LNCAP (cell line): ENCODE data around the gene AP2B1.

Source experiments
- TF ChIP-seq, protein P1 (sequence below): fragments of 450-650 bp; IDR thresholded peaks from 2 replicates; pipeline ENCODE4 v1.5.1; 2017; ENCODE audit warnings: mild to moderate bottlenecking

AP2B1 gene

DNA sequence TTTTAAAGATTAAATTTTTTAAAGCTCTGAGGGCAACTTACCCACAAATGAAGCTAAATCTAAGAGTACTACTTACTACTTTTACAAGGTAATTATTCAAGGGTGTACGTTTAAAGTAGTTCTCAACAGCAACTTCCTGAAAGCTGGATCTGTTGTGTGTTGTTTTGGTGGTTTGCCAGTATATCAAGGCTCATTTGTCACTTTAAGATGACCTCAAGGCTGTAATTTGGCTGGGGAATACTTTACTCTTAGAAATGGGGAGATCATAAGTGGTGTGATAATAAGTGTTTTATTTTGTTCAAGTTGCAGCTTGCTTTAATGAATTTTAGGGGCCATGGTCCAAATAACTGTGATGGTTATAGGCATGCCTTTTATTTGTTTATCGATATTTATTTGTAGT lies 30.4 kb downstream of the AP2B1 start:
- TF ChIP-seq, protein P1, sequence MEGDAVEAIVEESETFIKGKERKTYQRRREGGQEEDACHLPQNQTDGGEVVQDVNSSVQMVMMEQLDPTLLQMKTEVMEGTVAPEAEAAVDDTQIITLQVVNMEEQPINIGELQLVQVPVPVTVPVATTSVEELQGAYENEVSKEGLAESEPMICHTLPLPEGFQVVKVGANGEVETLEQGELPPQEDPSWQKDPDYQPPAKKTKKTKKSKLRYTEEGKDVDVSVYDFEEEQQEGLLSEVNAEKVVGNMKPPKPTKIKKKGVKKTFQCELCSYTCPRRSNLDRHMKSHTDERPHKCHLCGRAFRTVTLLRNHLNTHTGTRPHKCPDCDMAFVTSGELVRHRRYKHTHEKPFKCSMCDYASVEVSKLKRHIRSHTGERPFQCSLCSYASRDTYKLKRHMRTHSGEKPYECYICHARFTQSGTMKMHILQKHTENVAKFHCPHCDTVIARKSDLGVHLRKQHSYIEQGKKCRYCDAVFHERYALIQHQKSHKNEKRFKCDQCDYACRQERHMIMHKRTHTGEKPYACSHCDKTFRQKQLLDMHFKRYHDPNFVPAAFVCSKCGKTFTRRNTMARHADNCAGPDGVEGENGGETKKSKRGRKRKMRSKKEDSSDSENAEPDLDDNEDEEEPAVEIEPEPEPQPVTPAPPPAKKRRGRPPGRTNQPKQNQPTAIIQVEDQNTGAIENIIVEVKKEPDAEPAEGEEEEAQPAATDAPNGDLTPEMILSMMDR: no peak

DNA sequence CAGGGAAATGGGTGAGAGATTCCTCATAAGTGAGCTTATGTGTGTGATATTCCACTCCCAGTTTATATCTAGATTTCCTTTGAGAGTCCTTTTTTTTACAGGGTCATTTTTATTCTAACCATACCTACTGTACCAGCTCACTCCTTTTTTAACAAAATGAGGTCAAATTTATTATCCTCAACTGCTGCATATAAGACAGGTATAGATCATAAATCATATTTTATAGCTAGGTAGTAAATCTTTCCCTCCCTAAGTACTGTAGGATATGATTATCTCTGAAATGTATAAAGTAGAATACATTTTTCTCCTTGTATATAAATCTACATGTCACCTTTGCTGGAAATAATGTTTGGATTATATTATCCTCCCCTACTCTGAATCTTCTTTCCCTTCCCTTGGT lies 31.5 kb downstream of the AP2B1 start:
- TF ChIP-seq, protein P1: no peak

DNA sequence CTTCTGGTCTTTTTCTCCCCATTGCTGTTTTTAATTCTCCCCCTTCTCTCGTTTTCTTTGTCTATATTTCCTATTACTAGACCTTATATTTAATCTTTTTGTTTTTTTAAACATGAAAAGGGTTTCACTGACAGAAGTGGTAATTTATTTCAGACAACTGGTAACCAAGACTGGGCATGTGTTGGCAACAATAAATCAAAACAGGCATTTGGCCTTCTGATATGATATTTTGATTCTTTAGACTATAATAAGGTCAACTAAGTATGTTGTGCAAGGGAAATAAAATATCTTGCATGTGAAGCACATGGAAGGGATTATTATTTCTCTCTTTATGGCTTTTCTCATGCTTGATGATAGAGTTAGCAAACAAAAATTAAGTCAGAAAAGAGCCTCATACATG lies 34.6 kb downstream of the AP2B1 start:
- TF ChIP-seq, protein P1: no peak

DNA sequence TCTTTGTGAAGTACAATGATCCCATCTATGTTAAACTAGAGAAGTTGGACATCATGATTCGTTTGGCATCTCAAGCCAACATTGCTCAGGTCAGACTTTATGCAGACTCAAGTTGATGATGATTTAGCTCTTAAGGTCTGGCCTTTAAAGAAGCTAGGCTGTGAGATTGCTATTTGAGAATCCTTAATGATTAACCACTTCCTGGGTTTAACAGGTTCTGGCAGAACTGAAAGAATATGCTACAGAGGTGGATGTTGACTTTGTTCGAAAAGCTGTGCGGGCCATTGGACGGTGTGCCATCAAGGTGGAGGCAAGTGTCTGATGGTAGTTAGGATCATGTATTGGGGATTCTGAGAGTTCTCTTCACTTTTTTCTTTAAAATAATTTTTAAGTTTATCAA lies 40.3 kb downstream of the AP2B1 start:
- TF ChIP-seq, protein P1: no peak

DNA sequence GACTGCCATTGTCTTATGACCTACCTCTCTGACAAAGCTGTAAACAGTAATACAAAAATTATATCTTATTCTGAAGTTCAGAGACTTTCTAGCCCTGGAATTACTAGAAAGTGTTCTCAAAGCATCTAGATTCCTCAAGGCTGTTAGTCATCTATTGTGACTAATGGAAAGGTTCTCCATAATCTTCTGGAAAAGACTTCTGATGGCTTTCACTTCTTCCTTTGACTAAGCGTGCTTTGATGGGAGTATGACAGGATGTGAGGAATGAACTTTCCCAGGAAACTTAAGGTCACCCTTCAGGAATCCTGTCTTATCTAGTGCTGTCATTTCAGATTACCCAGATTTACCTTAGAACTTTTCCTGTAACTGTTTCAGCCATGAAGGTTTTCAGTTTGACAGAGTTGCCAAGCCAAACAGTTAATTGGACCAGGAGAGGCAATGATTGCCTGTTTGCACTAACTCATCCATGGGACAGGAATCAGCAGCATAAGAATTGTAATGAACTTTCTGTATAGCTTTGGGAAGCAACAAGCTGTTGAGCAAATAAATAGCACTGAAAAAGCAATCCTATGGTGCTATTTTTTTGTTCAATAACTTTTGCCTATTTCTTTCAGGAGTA lies 43.5 kb downstream of the AP2B1 start:
- TF ChIP-seq, protein P1: no peak

DNA sequence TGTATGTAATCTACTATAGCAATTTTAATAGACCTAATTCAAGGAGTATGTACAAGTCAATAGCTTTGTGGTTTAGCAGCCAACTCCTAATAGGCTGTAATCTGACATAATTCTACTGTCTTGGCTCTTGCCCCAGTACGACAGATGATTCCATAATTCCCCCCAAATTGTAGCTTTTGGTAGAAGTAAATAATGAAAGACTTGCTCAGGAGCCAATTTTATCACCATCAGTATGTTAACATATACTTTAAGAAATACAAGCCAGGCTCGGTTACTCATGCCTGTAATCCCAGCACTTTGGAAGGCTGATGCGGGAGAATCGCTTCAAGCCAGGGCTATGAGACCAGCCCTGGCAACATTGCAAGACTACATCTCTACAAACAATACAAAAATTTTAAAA lies 53.9 kb downstream of the AP2B1 start:
- TF ChIP-seq, protein P1: no peak

DNA sequence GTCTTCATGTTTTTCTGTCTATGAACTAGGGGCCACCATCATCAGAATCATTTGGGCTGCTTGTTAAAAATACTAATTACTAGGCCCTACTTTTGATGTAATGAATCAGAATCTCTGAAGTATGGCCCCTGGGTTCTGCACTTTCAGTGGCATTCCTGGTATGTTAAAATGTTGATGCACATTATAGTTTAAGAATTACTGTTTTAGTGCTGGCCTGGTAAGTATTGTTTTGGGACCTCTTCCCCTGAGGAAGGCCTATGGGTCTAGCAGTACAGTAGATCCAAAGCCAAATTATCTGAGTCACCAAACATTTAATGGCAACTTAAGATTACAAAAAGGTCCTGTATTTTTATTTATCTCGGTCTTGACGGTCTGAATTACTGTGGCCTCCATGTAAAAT lies 58.8 kb downstream of the AP2B1 start:
- TF ChIP-seq, protein P1: no peak

DNA sequence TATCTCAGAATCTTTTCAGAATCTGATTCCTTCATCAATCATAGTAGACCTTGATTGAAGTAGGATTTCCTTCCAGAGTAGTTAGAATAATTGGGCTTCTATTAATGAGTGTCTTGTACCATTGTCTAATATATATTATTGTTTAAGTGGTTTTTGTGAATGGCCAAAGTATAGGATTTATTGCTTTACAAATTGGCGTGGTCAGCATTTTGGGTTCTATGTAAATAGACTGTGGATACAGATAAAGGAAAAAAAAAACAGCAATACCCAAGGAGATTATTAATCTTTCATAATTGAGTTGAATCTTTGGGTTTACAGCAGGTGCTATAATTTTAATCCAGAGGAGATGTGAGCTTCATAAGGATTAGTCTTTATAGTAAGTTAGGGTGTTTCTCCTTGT lies 64.3 kb downstream of the AP2B1 start:
- TF ChIP-seq, protein P1: no peak
